Right hindlimb (tissue), 1 donor: Measurements from ENCODE around the gene CLDN18.

Source experiments
- DNase-seq: peaks from one replicate; pipeline ENCODE4 v3.0.0-alpha.2; 2018

CLDN18 gene

GRCh38 chr3:138009476-138010272 is at the start of gene CLDN18:
Gene CLDN18 (plus strand): TSS chr3:138010165. CDS start chr3:138010226, 61 bp downstream.
- no peak for DNase-seq

GRCh38 chr3:137962251-137962650 is 47.7 kb upstream of the CLDN18 start:
- DNase-seq, result no peak

- no peak for DNase-seq
Measured at GRCh38 chr3:137963463-137963862, 46.5 kb upstream of the CLDN18 start.

GRCh38 chr3:137970914-137971831 is 38.8 kb upstream of the CLDN18 start:
- peak; percentile 68 for DNase-seq

GRCh38 chr3:137972396-137972795 is 37.6 kb upstream of the CLDN18 start:
- no peak for DNase-seq

- DNase-seq, result no peak
Measured at GRCh38 chr3:137978328-137978727, 31.6 kb upstream of the CLDN18 start.

GRCh38 chr3:137987723-137988122 is 22.2 kb upstream of the CLDN18 start:
- no peak for DNase-seq

GRCh38 chr3:137988152-137988551 is 21.8 kb upstream of the CLDN18 start:
- no peak for DNase-seq

GRCh38 chr3:137988982-137989381 is 21.0 kb upstream of the CLDN18 start:
- no peak for DNase-seq

GRCh38 chr3:137990427-137990826 is 19.5 kb upstream of the CLDN18 start:
- no peak for DNase-seq

GRCh38 chr3:137992592-137992991 is 17.4 kb upstream of the CLDN18 start:
- no peak for DNase-seq

- DNase-seq, result no peak
Measured at GRCh38 chr3:137998121-137999042, 11.6 kb upstream of the CLDN18 start.

- no peak for DNase-seq
Measured at GRCh38 chr3:138003069-138003468, 6.9 kb upstream of the CLDN18 start.

- DNase-seq, result no peak
Measured at GRCh38 chr3:138005627-138006026, 4.3 kb upstream of the CLDN18 start.

- no peak for DNase-seq
Measured at GRCh38 chr3:138007898-138008297, 2.1 kb upstream of the CLDN18 start.

- DNase-seq, result no peak
Measured at GRCh38 chr3:138010273-138010590, 267 bp downstream of the CLDN18 start.

- no peak for DNase-seq
Measured at GRCh38 chr3:138011722-138012121, 1.8 kb downstream of the CLDN18 start.

GRCh38 chr3:138012526-138012925 is 2.6 kb downstream of the CLDN18 start:
- DNase-seq, result no peak

- DNase-seq, result no peak
Measured at GRCh38 chr3:138016065-138016464, 6.1 kb downstream of the CLDN18 start.

- DNase-seq, result no peak
Measured at GRCh38 chr3:138019281-138020069, 9.5 kb downstream of the CLDN18 start.

GRCh38 chr3:138023754-138024153 is 13.8 kb downstream of the CLDN18 start:
- DNase-seq, result no peak

GRCh38 chr3:138025553-138025952 is 15.6 kb downstream of the CLDN18 start:
- DNase-seq, result no peak
